Head of caudate nucleus (tissue), 42 donors: ENCODE measurements around the gene PWP2.
"Not testable (repeated sequence)": the region's sequence is repeated elsewhere in the genome, so short reads cannot be mapped to it uniquely, and the experiment has no call there.

Experiments used
- DNase-seq, 42 donors: peaks; one replicate each; pipeline versions ENCODE4 v3.0.0 to v3.0.0-alpha.2; 2020 to 2021; ENCODE audit warnings: mixed read lengths in 7 of 42
- intact Hi-C: fragments of 100-400 bp; cut with DNase I; formaldehyde crosslinking; loops from one replicate; pipeline ENCODE4 v1.15.0; 2022

PWP2 gene

GRCh38 chr21:44155231-44155993, 48.2 kb downstream of the PWP2 start:
- DNase-seq, intact Hi-C loops: not testable (repeated sequence)

- intact Hi-C loops, DNase-seq: not testable (repeated sequence)
Observed at GRCh38 chr21:44155994-44156380, 48.8 kb downstream of the PWP2 start.

GRCh38 chr21:44157439-44158081, 50.4 kb downstream of the PWP2 start:
- intact Hi-C loops, DNase-seq: not testable (repeated sequence)

GRCh38 chr21:44158082-44158468, 50.9 kb downstream of the PWP2 start:
- intact Hi-C loops = not testable (repeated sequence)

GRCh38 chr21:44159349-44160297, 52.4 kb downstream of the PWP2 start:
- peak in 1 of 42 donors; percentile 4 for DNase-seq
- intact Hi-C loops = not testable (repeated sequence)

More at GRCh38 chr21:44158082-44158468, 50.9 kb downstream of the PWP2 start:
- DNase-seq = not testable (repeated sequence)

- intact Hi-C loops, DNase-seq: not testable (repeated sequence)
Observed at GRCh38 chr21:44160298-44160672, 53.1 kb downstream of the PWP2 start.

GRCh38 chr21:44160821-44161220, 53.6 kb downstream of the PWP2 start:
- DNase-seq, intact Hi-C loops: not testable (repeated sequence)

GRCh38 chr21:44163167-44163653, 56.0 kb downstream of the PWP2 start:
- intact Hi-C loops, DNase-seq: not testable (repeated sequence)

- DNase-seq = peak in 9 of 42 donors; percentile 10 to 67 (median 30)
- intact Hi-C loops = not testable (repeated sequence)
Observed at GRCh38 chr21:44165933-44166332, 58.7 kb downstream of the PWP2 start.

GRCh38 chr21:44167527-44167926, 60.3 kb downstream of the PWP2 start:
- DNase-seq, intact Hi-C loops: not testable (repeated sequence)

GRCh38 chr21:44170326-44170725, 63.1 kb downstream of the PWP2 start:
- intact Hi-C loops, DNase-seq: not testable (repeated sequence)

GRCh38 chr21:44170863-44171262, 63.7 kb downstream of the PWP2 start:
- not testable (repeated sequence) for DNase-seq

GRCh38 chr21:44171962-44172572, 64.9 kb downstream of the PWP2 start:
- intact Hi-C loops, DNase-seq: not testable (repeated sequence)

More at GRCh38 chr21:44170863-44171262, 63.7 kb downstream of the PWP2 start:
- intact Hi-C loops = not testable (repeated sequence)

GRCh38 chr21:44172741-44173140, 65.5 kb downstream of the PWP2 start:
- intact Hi-C loops, DNase-seq: not testable (repeated sequence)

GRCh38 chr21:44175189-44175588, 68.0 kb downstream of the PWP2 start:
- intact Hi-C loops = not testable (repeated sequence)
- DNase-seq = peak in 3 of 42 donors; percentile 17 to 42 (median 19)

GRCh38 chr21:44176127-44176526, 68.9 kb downstream of the PWP2 start:
- intact Hi-C loops, DNase-seq: not testable (repeated sequence)
